ENCODE measurements around the gene BRINP1. TPM values are rescaled to one million over a fixed set of nuclear protein-coding genes. Genes with fewer than 3 reads are reported as not detected.

The BRINP1 gene
- total and polyA plus RNA-seq, 2 experiments from 2014 or later = 0.64 to 1.3 TPM

- 89% methylated on average over 3 of the region's 3 CpGs for whole genome bisulfite sequencing (ENCODE audit: low lambda C conversion rate, missing lambda C conversion rate)
- no peak overlapping the region for H2AFZ ChIP-seq
- H3K4me3 ChIP-seq = no peak overlapping the region
- H3K79me2 ChIP-seq = no peaks in the 10 kb centered on the region
- no peak for TF ChIP-seq CTCF (IDR thresholded peaks at IDR 0.05; ENCODE audit: poor library complexity)
- TF ChIP-seq EZH2 (IDR thresholded peaks at IDR 0.05; ENCODE audit: borderline replicate concordance) = no peak
- TF ChIP-seq EZH2phosphoT487 (IDR thresholded peaks at IDR 0.05; ENCODE audit: low read depth, severe bottlenecking, unreplicated experiment) = no peak
- no peaks in the 10 kb centered on the region for H3K27me3 ChIP-seq
- no peak overlapping the region for H3K27ac ChIP-seq
- DNase-seq (ENCODE audit: low spot score) = no peak
- H3K36me3 ChIP-seq (replicated peaks; ENCODE audit: insufficient read depth, low read depth) = no peaks in the 10 kb centered on the region
- no peaks in the 10 kb centered on the region for H3K9me3 ChIP-seq (ENCODE audit: low read depth)
- no peak overlapping the region for H3K4me2 ChIP-seq
- no peaks in the 10 kb centered on the region for H4K20me1 ChIP-seq (ENCODE audit: insufficient read depth, poor library complexity, severe bottlenecking)
- H3K4me1 ChIP-seq (ENCODE audit: insufficient read depth) = no peaks in the 10 kb centered on the region
- no peaks in the 10 kb centered on the region for H3K9me2 ChIP-seq (replicated peaks; ENCODE audit: insufficient read depth)
Measured at GRCh38 chr9:119264165-119264564, 105.1 kb downstream of the BRINP1 start.

- Histone ChIP-seq H3K27me3 (no peaks in the 10 kb centered on the region), H3K27ac (no peak overlapping the region), H3K36me3 (replicated peaks; ENCODE audit: insufficient read depth, low read depth) (no peaks in the 10 kb centered on the region), H3K9me3 (ENCODE audit: low read depth) (no peaks in the 10 kb centered on the region), H3K79me2 (no peaks in the 10 kb centered on the region), H3K9me2 (replicated peaks; ENCODE audit: insufficient read depth) (no peaks in the 10 kb centered on the region), H2AFZ (no peak overlapping the region), H3K4me2 (no peak overlapping the region), H3K4me3 (no peak overlapping the region), H3K4me1 (ENCODE audit: insufficient read depth) (no peaks in the 10 kb centered on the region), H4K20me1 (ENCODE audit: insufficient read depth, poor library complexity, severe bottlenecking) (no peaks in the 10 kb centered on the region)
- TF ChIP-seq CTCF (IDR thresholded peaks at IDR 0.05; ENCODE audit: poor library complexity) = no peak
- no peak for TF ChIP-seq EZH2 (IDR thresholded peaks at IDR 0.05; ENCODE audit: borderline replicate concordance)
- TF ChIP-seq EZH2phosphoT487 (IDR thresholded peaks at IDR 0.05; ENCODE audit: low read depth, severe bottlenecking, unreplicated experiment) = no peak
- WGBS (ENCODE audit: low lambda C conversion rate, missing lambda C conversion rate) = 71% methylated on average over 4 of the region's 4 CpGs
- DNase-seq (ENCODE audit: low spot score) = no peak
Measured at GRCh38 chr9:119257592-119257991, 111.6 kb downstream of the BRINP1 start.

- Histone ChIP-seq H4K20me1 (ENCODE audit: insufficient read depth, poor library complexity, severe bottlenecking) (no peaks in the 10 kb centered on the region), H3K4me2 (no peak overlapping the region), H2AFZ (no peak overlapping the region), H3K27me3 (no peaks in the 10 kb centered on the region), H3K9me3 (ENCODE audit: low read depth) (no peaks in the 10 kb centered on the region), H3K36me3 (replicated peaks; ENCODE audit: insufficient read depth, low read depth) (no peaks in the 10 kb centered on the region), H3K27ac (no peak overlapping the region), H3K4me1 (ENCODE audit: insufficient read depth) (no peaks in the 10 kb centered on the region), H3K79me2 (no peaks in the 10 kb centered on the region), H3K4me3 (no peak overlapping the region), H3K9me2 (replicated peaks; ENCODE audit: insufficient read depth) (no peaks in the 10 kb centered on the region)
- WGBS (ENCODE audit: low lambda C conversion rate, missing lambda C conversion rate) = 76% methylated on average over 3 of the region's 3 CpGs
- DNase-seq (ENCODE audit: low spot score) = no peak
- no peak for TF ChIP-seq CTCF (IDR thresholded peaks at IDR 0.05; ENCODE audit: poor library complexity)
- TF ChIP-seq EZH2 (IDR thresholded peaks at IDR 0.05; ENCODE audit: borderline replicate concordance) = no peak
- no peak for TF ChIP-seq EZH2phosphoT487 (IDR thresholded peaks at IDR 0.05; ENCODE audit: low read depth, severe bottlenecking, unreplicated experiment)
Measured at GRCh38 chr9:119255116-119255515, 114.1 kb downstream of the BRINP1 start.
